ENCODE measurements around the gene ZNF699. TPM values are rescaled to one million over a fixed set of nuclear protein-coding genes. Genes with fewer than 3 reads are reported as not detected.

Gene ZNF699
- total RNA-seq, 2 experiments from 2014 or later, result 10.7 to 11.7 TPM

Other genes starting within 250 kb of the ZNF699 start
- not detected for gene OR1M1, start 222.8 kb downstream of the ZNF699 start, total RNA-seq
- gene OR7G2, start 202.4 kb downstream of the ZNF699 start, total RNA-seq, result not detected
- not detected for gene OR7G1, start 194.1 kb downstream of the ZNF699 start, total RNA-seq
- not detected for gene OR7G3, start 182.9 kb downstream of the ZNF699 start, total RNA-seq
- 10 to 100 TPM; 30.8 to 33.2 TPM for gene ZNF317, start 169.4 kb downstream of the ZNF699 start, total RNA-seq
- gene OR7D2, start 130.9 kb downstream of the ZNF699 start, total RNA-seq, result under 1 TPM; 0.08 TPM
- gene OR7D4, start 90.2 kb downstream of the ZNF699 start, total RNA-seq, result not detected
- not detected for gene OR7E24, start 58.9 kb downstream of the ZNF699 start, total RNA-seq
- gene ZNF559, start 14.3 kb upstream of the ZNF699 start, total RNA-seq, result 10 to 100 TPM; 15.6 to 18.5 TPM
- gene ZNF177, start 53.2 kb upstream of the ZNF699 start, total RNA-seq, result under 1 TPM; 0.50 to 0.60 TPM
- gene ZNF266, start 125.7 kb upstream of the ZNF699 start, total RNA-seq, result 10 to 100 TPM; 31.3 to 32.1 TPM
- not detected for gene ZNF560, start 188.8 kb upstream of the ZNF699 start, total RNA-seq
- gene ZNF426, start 228.8 kb upstream of the ZNF699 start, total RNA-seq, result 10 to 100 TPM; 15.5 to 16.1 TPM